Breast epithelium (tissue), 4 donors: ENCODE data around the gene TSEN54. TPM values are rescaled to one million over a fixed set of nuclear protein-coding genes. Genes with fewer than 3 reads are reported as not detected.
"Not testable (repeated sequence)": the region's sequence is repeated elsewhere in the genome, so short reads cannot be mapped to it uniquely, and the experiment has no call there.

Source experiments
- DNase-seq, 2 donors: peaks; one replicate each; pipeline ENCODE4 v3.0.0-alpha.2; 2019; ENCODE audit warnings: low spot score in 2 of 2
- H3K27ac ChIP-seq, 2 donors: fragments of 200-600 bp; sonication (generic) in 1 of 2; one replicate each; pipeline ENCODE4 v1.5.1; 2016 to 2019; ENCODE audit warnings: mild to moderate bottlenecking in 1 of 2
- H3K27me3 ChIP-seq, 2 donors: fragments of 200-600 bp; sonication (generic) in 1 of 2; one replicate each; pipeline versions ENCODE4 v1.5.1 to v1.6.0; 2017 to 2019; ENCODE audit warnings: control low read depth in 1 of 2, mild to moderate bottlenecking in 1 of 2
- H3K36me3 ChIP-seq: fragments of 200-600 bp; one replicate; pipeline ENCODE4 v1.5.1; 2019
- H3K4me1 ChIP-seq, 2 donors: fragments of 200-600 bp; sonication (generic); one replicate each; pipeline ENCODE4 v1.5.1; 2016 to 2019; ENCODE audit warnings: control low read depth in 1 of 2
- H3K4me3 ChIP-seq, 3 donors: fragments of 200-600 bp; sonication (generic); 1 replicate in 2 of 3; 2 replicates in 1 of 3; pipeline ENCODE4 v1.5.1; 2016 to 2019; ENCODE audit warnings: mild to moderate bottlenecking in 3 of 3, moderate library complexity in 2 of 3
- H3K9me3 ChIP-seq, 2 donors: fragments of 200-600 bp; sonication (generic) in 1 of 2; one replicate each; pipeline ENCODE4 v1.5.1; 2016 to 2019; ENCODE audit warnings: control low read depth in 1 of 2
- CTCF ChIP-seq, 3 donors: fragments of 450-650 bp; IDR thresholded peaks; one replicate each; pipeline ENCODE4 v1.5.1; 2016 to 2017; ENCODE audit warnings: antibody characterized with exemption in 3 of 3, mild to moderate bottlenecking in 3 of 3, moderate library complexity in 3 of 3
- POLR2A ChIP-seq: fragments of 450-650 bp; IDR thresholded peaks from one replicate; pipeline ENCODE4 v1.6.1; 2016; ENCODE audit warnings: antibody characterized with exemption, mild to moderate bottlenecking, moderate library complexity
- POLR2AphosphoS5 ChIP-seq, 3 donors: sonication (generic); formaldehyde crosslinking; IDR thresholded peaks; one replicate each; pipeline ENCODE4 v1.6.1; 2017; ENCODE audit warnings: antibody characterized with exemption in 3 of 3
- intact Hi-C: fragments of 100-400 bp; cut with DNase I; formaldehyde crosslinking; loops from one replicate; pipeline ENCODE4 v1.15.1; 2023; ENCODE audit warnings: low total_unique reads
- total RNA-seq, 3 donors: library from RNA; depleted of rRNA; stranded (reverse); fragments of >200 nt; gene quantifications; one replicate each; pipeline ENCODE4 v1.1.0, GENCODE V29; 2016

The TSEN54 gene
- total RNA-seq, 3 donors from 2014 or later = 18.4 to 34.7 (median 31.2) TPM

- no peak overlapping the region for H3K4me3 ChIP-seq
Observed at GRCh38 chr17:75476752-75477489, 39.4 kb upstream of the TSEN54 start.

GRCh38 chr17:75477490-75477862, 38.9 kb upstream of the TSEN54 start:
- H3K4me3 ChIP-seq, H3K36me3 ChIP-seq, H3K27me3 ChIP-seq, H3K4me1 ChIP-seq, intact Hi-C loops, DNase-seq, H3K9me3 ChIP-seq: not testable (repeated sequence)
- H3K27ac ChIP-seq = peak overlapping the region in 1 of 2 donors; percentile 14

More at GRCh38 chr17:75476752-75477489, 39.4 kb upstream of the TSEN54 start:
- peaks cover 0 to 6% of the 10 kb centered on the region in 2 donors for H3K4me1 ChIP-seq
- TF ChIP-seq POLR2AphosphoS5 (IDR thresholded peaks at IDR 0.05) (no peak), CTCF (IDR thresholded peaks at IDR 0.05) (no peak), POLR2A (no peak)
- DNase-seq = no peak
- peak overlapping the region in 1 of 2 donors; percentile 14 for H3K27ac ChIP-seq
- no peaks in the 10 kb centered on the region for H3K27me3 ChIP-seq
- H3K9me3 ChIP-seq = no peaks in the 10 kb centered on the region
- intact Hi-C loops = no loop called here
- H3K36me3 ChIP-seq = no peaks in the 10 kb centered on the region

- H3K27ac ChIP-seq = no peak overlapping the region
- H3K4me1 ChIP-seq = peaks cover 0 to 6% of the 10 kb centered on the region in 2 donors
- intact Hi-C loops = no loop called here
Observed at GRCh38 chr17:75478508-75478907, 37.8 kb upstream of the TSEN54 start.

GRCh38 chr17:75480281-75480680, 36.0 kb upstream of the TSEN54 start:
- Histone ChIP-seq H3K27me3 (no peaks in the 10 kb centered on the region), H3K27ac (no peak overlapping the region), H3K9me3 (no peaks in the 10 kb centered on the region), H3K36me3 (no peaks in the 10 kb centered on the region), H3K4me3 (no peak overlapping the region), H3K4me1 (peaks cover 0 to 6% of the 10 kb centered on the region in 2 donors)
- intact Hi-C loops = no loop called here
- DNase-seq = no peak
- TF ChIP-seq POLR2AphosphoS5 (IDR thresholded peaks at IDR 0.05) (no peak), CTCF (IDR thresholded peaks at IDR 0.05) (no peak), POLR2A (no peak)

More at GRCh38 chr17:75478508-75478907, 37.8 kb upstream of the TSEN54 start:
- H3K27me3 ChIP-seq = no peaks in the 10 kb centered on the region
- DNase-seq = no peak
- TF ChIP-seq POLR2AphosphoS5 (IDR thresholded peaks at IDR 0.05) (no peak), POLR2A (no peak), CTCF (IDR thresholded peaks at IDR 0.05) (no peak)
- H3K4me3 ChIP-seq = no peak overlapping the region
- no peaks in the 10 kb centered on the region for H3K9me3 ChIP-seq
- H3K36me3 ChIP-seq = no peaks in the 10 kb centered on the region

GRCh38 chr17:75481194-75482068, 34.9 kb upstream of the TSEN54 start:
- Histone ChIP-seq H3K27ac (no peak overlapping the region), H3K36me3 (no peaks in the 10 kb centered on the region), H3K27me3 (no peaks in the 10 kb centered on the region), H3K9me3 (no peaks in the 10 kb centered on the region), H3K4me3 (no peak overlapping the region), H3K4me1 (peaks cover 0 to 4% of the 10 kb centered on the region in 2 donors)
- no peak for DNase-seq
- intact Hi-C loops = no loop called here
- TF ChIP-seq POLR2AphosphoS5 (IDR thresholded peaks at IDR 0.05) (no peak), POLR2A (no peak), CTCF (IDR thresholded peaks at IDR 0.05) (no peak)
